ENCODE measurements around the gene PLK3.

The PLK3 gene

DNA sequence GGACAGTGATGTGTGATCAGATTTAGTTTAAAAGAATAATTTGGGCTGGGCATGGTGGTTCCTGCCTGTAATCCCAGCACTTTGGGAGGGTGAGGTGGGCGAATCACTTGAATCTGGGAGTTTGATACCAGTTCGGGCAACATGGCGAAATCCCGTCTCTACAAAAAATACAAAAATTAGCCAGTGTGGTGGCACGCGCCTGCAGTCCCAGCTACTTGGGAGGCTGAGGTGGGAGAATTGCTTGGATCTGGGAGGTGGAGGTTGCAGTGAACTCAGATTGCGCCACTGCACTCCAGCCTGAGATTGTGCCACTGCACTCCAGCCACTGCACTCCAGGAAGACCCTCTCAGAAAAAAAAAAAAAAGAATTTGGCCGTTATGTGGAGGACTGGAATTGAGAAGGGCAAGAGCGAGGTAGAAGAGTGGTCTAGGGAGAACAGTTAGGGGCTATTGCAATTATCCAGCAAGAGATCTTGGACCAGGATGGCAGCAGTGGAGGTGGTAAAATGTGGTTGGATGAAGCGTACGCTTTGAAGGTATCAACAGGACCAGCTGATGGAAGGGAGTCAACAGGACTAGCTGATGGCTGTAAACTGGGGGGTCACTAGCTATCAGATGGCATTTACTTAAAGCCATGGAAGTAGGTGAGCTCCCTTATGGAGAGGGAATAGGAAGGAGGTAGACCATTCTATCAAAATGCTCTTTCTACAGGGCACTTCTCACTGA lies 17.8 kb downstream of the PLK3 start:
- DNase-seq (no peak), ATAC-seq (ENCODE audit: insufficient read depth, low read depth) (no peak)
- Histone ChIP-seq H3K27me3 (ENCODE audit: insufficient read depth, low read length, poor library complexity) (no peaks in the 10 kb centered on the region), H3K9ac (ENCODE audit: low read depth, low read length) (no peak overlapping the region), H3K79me2 (ENCODE audit: insufficient read depth, low read length) (no peaks in the 10 kb centered on the region), H4K20me1 (ENCODE audit: insufficient read depth, low read length) (no peaks in the 10 kb centered on the region), H3K4me3 (ENCODE audit: low read depth in 1 of 2, low read length in 2 of 2) (no peak overlapping the region), H3K4me1 (ENCODE audit: insufficient read depth, low read length) (peaks cover 52% of the 10 kb centered on the region), H2AFZ (ENCODE audit: low read depth, low read length) (no peak overlapping the region), H3K27ac (ENCODE audit: low read length) (no peak overlapping the region), H3K36me3 (ENCODE audit: insufficient read depth, low read length) (no peaks in the 10 kb centered on the region), H3K4me2 (ENCODE audit: insufficient read depth, low read length) (peak overlapping the region; percentile 21; the same call in 1 of the 2 replicates), H3K9me3 (ENCODE audit: insufficient read depth, low read length, severe bottlenecking) (no peaks in the 10 kb centered on the region)
- no peak for TF ChIP-seq CTCF (IDR thresholded peaks at IDR 0.05; ENCODE audit: borderline replicate concordance, extremely low read depth, low read length, poor library complexity, severe bottlenecking)
- TF ChIP-seq EZH2 (IDR thresholded peaks at IDR 0.05; ENCODE audit: borderline replicate concordance, low read depth, low read length, severe bottlenecking): no peak

DNA sequence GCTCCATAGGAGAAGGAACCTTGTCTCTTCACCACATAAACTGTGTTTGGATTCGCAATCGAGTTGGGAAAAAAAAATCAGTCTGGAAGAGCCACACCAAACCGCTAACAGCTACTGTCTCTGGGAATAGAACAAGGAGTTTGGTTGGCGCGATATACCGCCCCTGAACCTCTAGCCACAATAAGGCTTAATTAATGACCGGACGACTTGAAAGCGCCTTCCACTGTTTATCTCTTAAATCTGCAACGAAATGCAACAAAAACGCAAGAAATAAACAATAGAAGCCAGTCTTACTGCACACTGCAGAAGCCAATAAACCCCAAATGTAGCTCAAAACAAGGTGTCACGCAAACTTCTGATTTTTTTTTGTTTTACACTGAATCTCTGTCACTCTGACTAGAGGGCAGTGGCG lies 19.0 kb downstream of the PLK3 start:
- H2AFZ ChIP-seq (ENCODE audit: low read depth, low read length): peak overlapping the region; percentile 63

DNA sequence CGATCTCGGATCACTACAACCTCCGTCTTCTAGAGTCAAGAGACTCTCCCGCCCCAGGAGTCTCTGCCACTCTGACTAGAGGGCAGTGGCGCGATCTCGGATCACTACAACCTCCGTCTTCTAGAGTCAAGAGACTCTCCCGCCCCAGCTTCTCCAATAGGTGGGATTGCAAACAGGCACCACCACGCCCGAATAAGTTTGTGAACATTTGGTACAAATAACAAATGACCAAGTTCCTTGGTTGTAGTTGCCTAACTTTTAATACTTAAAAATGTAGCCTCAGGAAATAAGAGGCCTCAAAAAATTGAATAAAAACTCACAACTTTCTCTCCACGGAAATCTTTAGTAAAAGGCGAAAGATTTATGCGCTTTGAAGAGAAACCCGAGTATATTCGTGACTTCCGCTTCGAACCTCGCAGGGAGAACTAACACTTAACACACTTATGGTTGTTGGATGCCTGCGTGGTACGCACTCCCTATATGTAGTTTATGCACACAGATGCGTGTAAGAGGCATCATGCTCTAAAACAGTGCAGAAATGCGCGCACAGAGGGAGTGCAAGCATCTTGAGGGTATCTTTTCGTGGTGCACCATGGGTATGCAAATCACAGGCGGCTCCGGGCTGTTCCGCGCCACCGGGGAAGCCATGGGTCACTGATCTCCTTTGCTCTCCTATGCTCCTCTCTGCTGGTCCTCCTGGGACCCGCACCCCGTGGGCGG lies 19.6 kb downstream of the PLK3 start:
- Histone ChIP-seq H3K9ac (ENCODE audit: low read depth, low read length) (peak overlapping the region; percentile 71), H3K27ac (ENCODE audit: low read length) (peak overlapping the region; percentile 95), H4K20me1 (ENCODE audit: insufficient read depth, low read length) (no peaks in the 10 kb centered on the region), H3K27me3 (ENCODE audit: insufficient read depth, low read length, poor library complexity) (no peaks in the 10 kb centered on the region), H2AFZ (ENCODE audit: low read depth, low read length) (peak overlapping the region; percentile 87), H3K9me3 (ENCODE audit: insufficient read depth, low read length, severe bottlenecking) (no peaks in the 10 kb centered on the region), H3K36me3 (ENCODE audit: insufficient read depth, low read length) (no peaks in the 10 kb centered on the region), H3K4me3 (ENCODE audit: low read depth in 1 of 2, low read length in 2 of 2) (peak overlapping the region; percentile 3 to 62; a peak in 3 of 4 replicates), H3K79me2 (ENCODE audit: insufficient read depth, low read length) (no peaks in the 10 kb centered on the region), H3K4me2 (ENCODE audit: insufficient read depth, low read length) (peak overlapping the region; percentile 64), H3K4me1 (ENCODE audit: insufficient read depth, low read length) (peaks cover 38% of the 10 kb centered on the region)
- TF ChIP-seq CTCF (IDR thresholded peaks at IDR 0.05; ENCODE audit: borderline replicate concordance, extremely low read depth, low read length, poor library complexity, severe bottlenecking) (peak; percentile 18), EZH2 (IDR thresholded peaks at IDR 0.05; ENCODE audit: borderline replicate concordance, low read depth, low read length, severe bottlenecking) (no peak)
- DNase-seq (peak; percentile 93), ATAC-seq (ENCODE audit: insufficient read depth, low read depth) (peak; percentile 93)

More for the DNA sequence above, 19.0 kb downstream of the PLK3 start:
- ATAC-seq (ENCODE audit: insufficient read depth, low read depth): no peak
- no peaks in the 10 kb centered on the region for H3K27me3 ChIP-seq (ENCODE audit: insufficient read depth, low read length, poor library complexity)
- no peaks in the 10 kb centered on the region for H3K79me2 ChIP-seq (ENCODE audit: insufficient read depth, low read length)
- H3K4me1 ChIP-seq (ENCODE audit: insufficient read depth, low read length): peaks cover 44% of the 10 kb centered on the region
- peak overlapping the region; percentile 71 for H3K9ac ChIP-seq (ENCODE audit: low read depth, low read length)
- no peaks in the 10 kb centered on the region for H3K9me3 ChIP-seq (ENCODE audit: insufficient read depth, low read length, severe bottlenecking)
- DNase-seq: no peak
- no peaks in the 10 kb centered on the region for H3K36me3 ChIP-seq (ENCODE audit: insufficient read depth, low read length)
- H3K27ac ChIP-seq (ENCODE audit: low read length): peak overlapping the region; percentile 95
- no peak for TF ChIP-seq CTCF (IDR thresholded peaks at IDR 0.05; ENCODE audit: borderline replicate concordance, extremely low read depth, low read length, poor library complexity, severe bottlenecking)
- no peak for TF ChIP-seq EZH2 (IDR thresholded peaks at IDR 0.05; ENCODE audit: borderline replicate concordance, low read depth, low read length, severe bottlenecking)
- peak overlapping the region; percentile 2 to 62; a peak in 3 of 4 replicates for H3K4me3 ChIP-seq (ENCODE audit: low read depth in 1 of 2, low read length in 2 of 2)
- H4K20me1 ChIP-seq (ENCODE audit: insufficient read depth, low read length): no peaks in the 10 kb centered on the region
- H3K4me2 ChIP-seq (ENCODE audit: insufficient read depth, low read length): peak overlapping the region; percentile 64
